Liver (tissue), 2 donors: ENCODE measurements around the gene PPM1D.

Experiments used
- TF ChIP-seq, protein P1 (sequence below): fragments of 150-350 bp; IDR thresholded peaks from 2 replicates; pipeline ENCODE4 v1.5.1; 2017; ENCODE audit warnings: improper control_type of control experiment, low read depth, low read length; ENCODE audit not compliant: missing input control
- TF ChIP-seq, protein P2 (sequence below): IDR thresholded peaks from 2 replicates; pipeline ENCODE4 v1.6.1; 2016; ENCODE audit warnings: antibody characterized with exemption, mild to moderate bottlenecking
- donor health status: healthy.

DNA sequence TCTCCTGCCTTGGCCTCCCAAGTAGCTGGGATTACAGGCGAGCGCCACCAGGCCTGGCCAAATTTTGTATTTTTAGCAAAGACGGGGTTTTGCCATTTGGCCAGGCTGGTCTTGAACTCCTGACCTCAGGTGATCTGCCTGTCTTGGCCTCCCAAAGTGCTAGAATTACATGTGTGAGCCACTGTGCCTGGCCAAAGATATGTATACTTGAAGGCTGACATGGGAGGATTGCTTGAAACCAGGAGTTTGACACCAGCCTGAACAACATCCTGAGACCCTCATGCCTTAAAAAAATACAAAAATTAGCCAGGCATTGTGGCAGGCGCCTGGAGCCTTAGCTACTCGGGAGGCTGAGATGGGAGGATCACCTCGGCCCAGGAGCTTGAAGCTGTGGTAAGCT lies 80.8 kb downstream of the PPM1D start:
- TF ChIP-seq, protein P1, sequence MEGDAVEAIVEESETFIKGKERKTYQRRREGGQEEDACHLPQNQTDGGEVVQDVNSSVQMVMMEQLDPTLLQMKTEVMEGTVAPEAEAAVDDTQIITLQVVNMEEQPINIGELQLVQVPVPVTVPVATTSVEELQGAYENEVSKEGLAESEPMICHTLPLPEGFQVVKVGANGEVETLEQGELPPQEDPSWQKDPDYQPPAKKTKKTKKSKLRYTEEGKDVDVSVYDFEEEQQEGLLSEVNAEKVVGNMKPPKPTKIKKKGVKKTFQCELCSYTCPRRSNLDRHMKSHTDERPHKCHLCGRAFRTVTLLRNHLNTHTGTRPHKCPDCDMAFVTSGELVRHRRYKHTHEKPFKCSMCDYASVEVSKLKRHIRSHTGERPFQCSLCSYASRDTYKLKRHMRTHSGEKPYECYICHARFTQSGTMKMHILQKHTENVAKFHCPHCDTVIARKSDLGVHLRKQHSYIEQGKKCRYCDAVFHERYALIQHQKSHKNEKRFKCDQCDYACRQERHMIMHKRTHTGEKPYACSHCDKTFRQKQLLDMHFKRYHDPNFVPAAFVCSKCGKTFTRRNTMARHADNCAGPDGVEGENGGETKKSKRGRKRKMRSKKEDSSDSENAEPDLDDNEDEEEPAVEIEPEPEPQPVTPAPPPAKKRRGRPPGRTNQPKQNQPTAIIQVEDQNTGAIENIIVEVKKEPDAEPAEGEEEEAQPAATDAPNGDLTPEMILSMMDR: no peak
- TF ChIP-seq, protein P2, sequence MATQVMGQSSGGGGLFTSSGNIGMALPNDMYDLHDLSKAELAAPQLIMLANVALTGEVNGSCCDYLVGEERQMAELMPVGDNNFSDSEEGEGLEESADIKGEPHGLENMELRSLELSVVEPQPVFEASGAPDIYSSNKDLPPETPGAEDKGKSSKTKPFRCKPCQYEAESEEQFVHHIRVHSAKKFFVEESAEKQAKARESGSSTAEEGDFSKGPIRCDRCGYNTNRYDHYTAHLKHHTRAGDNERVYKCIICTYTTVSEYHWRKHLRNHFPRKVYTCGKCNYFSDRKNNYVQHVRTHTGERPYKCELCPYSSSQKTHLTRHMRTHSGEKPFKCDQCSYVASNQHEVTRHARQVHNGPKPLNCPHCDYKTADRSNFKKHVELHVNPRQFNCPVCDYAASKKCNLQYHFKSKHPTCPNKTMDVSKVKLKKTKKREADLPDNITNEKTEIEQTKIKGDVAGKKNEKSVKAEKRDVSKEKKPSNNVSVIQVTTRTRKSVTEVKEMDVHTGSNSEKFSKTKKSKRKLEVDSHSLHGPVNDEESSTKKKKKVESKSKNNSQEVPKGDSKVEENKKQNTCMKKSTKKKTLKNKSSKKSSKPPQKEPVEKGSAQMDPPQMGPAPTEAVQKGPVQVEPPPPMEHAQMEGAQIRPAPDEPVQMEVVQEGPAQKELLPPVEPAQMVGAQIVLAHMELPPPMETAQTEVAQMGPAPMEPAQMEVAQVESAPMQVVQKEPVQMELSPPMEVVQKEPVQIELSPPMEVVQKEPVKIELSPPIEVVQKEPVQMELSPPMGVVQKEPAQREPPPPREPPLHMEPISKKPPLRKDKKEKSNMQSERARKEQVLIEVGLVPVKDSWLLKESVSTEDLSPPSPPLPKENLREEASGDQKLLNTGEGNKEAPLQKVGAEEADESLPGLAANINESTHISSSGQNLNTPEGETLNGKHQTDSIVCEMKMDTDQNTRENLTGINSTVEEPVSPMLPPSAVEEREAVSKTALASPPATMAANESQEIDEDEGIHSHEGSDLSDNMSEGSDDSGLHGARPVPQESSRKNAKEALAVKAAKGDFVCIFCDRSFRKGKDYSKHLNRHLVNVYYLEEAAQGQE: no peak
